ENCODE measurements around the gene NOL7.

NOL7 gene

GRCh38 chr6:13660273-13660672, 45.1 kb downstream of the NOL7 start:
- no peak for DNase-seq

DNA sequence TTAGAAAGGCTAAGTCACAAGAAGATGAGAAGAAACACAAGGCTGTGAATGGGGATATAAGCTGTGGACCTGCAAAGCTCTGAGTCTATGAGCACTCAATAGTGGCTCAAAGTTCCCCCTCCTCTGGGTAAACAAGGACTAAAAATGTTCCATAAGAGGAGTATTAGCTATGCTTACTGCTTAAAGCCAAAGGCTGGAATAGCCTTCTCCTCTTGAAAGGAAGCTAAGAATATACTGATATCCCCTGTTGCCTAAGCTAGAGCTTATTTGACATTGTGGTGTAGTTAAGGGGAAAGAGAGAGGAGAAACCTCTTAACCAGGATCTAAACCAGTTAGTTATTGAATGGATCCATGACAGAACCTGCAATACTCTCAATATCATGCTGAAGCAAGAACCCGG, 45.8 kb downstream of the NOL7 start:
- DNase-seq, result no peak

GRCh38 chr6:13661647-13662046, 46.5 kb downstream of the NOL7 start:
- DNase-seq, result no peak

DNA sequence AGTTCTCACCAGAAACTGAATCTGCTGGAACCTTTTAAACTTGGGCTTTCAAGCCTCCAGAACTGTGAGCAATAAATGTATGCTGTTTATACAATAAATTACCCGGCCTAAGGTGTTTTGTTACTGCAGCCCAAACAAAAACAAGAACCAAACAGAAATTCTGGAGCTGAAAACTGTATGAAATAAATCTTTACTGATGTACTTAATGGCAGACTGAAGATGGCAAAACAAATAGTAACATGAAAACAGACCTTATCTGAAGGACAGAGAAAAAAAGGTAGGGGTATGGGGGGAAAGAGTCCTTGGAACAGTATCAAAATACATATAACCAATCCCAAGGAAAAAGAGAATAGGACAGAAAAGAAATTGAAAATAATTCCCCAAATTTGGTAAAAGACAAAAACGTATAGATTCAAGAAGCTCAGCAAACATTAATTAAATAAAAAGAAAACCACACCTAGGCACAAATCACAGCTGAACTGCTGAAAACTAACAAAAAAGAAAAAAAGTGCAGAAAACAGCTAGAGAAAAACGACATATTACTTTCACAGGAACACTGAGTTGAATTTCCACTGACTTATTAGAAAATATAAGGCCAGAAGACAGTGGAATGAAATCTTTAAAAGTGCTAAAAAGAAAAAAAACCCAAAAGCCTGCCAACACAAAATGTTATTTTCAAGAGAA, 47.7 kb downstream of the NOL7 start:
- no peak for DNase-seq

GRCh38 chr6:13663986-13664385, 48.9 kb downstream of the NOL7 start:
- no peak for DNase-seq

- DNase-seq, result no peak
Measured at GRCh38 chr6:13664703-13665352, 49.7 kb downstream of the NOL7 start.

DNA sequence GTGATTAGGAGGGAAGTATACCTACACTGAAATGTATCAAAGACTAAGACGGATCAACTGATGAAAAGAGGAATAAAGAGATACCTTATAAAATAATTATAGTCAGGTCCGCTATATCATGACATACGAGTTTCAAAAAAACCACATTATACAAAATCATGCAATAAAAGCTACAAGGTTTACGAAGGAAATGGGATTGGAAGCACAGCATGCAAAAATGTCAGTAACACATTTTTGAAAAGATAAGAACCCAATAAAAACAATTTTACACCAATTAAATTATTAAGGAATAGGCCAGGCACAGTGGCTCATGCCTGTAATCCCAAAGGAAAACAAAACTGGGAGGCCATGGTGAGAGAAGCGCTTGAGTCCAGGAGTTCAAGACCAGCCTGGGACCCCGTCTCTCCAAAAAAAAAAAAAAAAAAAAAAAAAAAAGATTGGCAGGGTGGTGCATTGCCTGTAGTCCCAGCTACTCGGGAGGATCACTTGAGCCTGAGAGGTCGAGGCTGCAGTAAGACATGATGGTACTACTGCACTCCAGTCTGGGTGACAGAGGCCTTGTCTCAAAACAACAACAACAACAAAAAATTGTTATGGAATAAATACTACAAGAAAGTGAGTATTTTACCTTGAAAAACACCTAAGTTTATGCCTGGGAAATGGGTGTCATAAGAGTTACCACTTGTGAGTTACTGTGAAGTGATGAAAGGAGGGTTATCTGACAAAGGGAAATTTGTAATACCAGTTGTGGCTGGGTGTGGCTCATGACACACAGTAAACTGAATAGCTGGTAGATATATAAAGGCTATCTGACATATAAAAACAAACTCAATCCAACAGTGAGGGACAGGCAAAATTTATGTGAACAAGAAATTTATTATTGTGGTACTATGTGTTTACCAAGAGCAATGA, 51.3 kb downstream of the NOL7 start:
- no peak for DNase-seq

- no peak for DNase-seq
Measured at GRCh38 chr6:13667655-13668054, 52.5 kb downstream of the NOL7 start.

DNA sequence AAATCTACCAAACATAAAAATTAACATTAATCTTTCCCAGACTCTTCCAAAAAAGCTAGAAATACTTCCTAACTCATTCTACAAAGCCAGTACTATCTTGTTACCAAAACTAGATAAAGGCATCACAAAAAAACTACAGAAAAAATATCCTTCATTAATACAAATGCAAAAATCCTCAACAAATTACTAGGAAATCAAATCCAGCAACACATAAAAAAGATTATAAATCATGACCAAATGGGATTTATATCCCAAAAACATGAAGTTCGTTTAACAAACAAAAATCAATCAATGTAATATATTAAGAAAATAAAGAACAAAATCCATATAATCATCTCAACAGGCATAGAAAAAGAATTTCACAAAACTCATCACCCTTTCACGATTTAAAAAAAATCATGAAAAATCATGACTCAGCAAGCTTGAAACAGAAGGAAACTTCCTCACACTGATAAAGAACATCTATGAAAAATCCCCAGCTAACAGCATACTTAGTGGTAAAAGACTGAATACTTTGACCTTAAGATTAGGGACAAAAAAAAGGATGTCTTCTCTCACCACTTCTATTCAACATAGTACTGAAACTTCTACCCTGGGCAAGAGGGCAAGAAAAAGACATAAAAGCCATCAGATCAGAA, 53.3 kb downstream of the NOL7 start:
- DNase-seq, result no peak

GRCh38 chr6:13669476-13669875, 54.3 kb downstream of the NOL7 start:
- no peak for DNase-seq
